H1 (cell line): ENCODE results near the gene TSHZ2. TPM values are rescaled to one million over a fixed set of nuclear protein-coding genes. Genes with fewer than 3 reads are reported as not detected.

Source experiments
- ATF2 ChIP-seq: IDR thresholded peaks from 2 replicates; pipeline ENCODE4 v1.6.1; 2012; ENCODE audit warnings: low read length, inconsistent platforms
- BACH1 ChIP-seq: IDR thresholded peaks from 2 replicates; pipeline ENCODE4 v1.6.1; 2012; ENCODE audit warnings: low read length, improper control_type of control experiment
- BRCA1 ChIP-seq: IDR thresholded peaks from 2 replicates; pipeline ENCODE4 v1.6.1; 2012; ENCODE audit warnings: low read depth, low read length, improper control_type of control experiment
- E2F6 ChIP-seq: IDR thresholded peaks from 2 replicates; pipeline ENCODE4 v1.6.1; 2012; ENCODE audit warnings: inconsistent platforms
- MAFK ChIP-seq: IDR thresholded peaks from 2 replicates; pipeline ENCODE4 v1.6.1; 2012; ENCODE audit warnings: low read depth, mild to moderate bottlenecking, improper control_type of control experiment, low read length
- polyA plus RNA-seq, 7 experiments: library from polyadenylated mRNA; depleted of rRNA in 3 of 7; stranded (reverse) in 5 of 7; unstranded in 2 of 7; fragments of >200 nt in 5 of 7; fragments of 200-250 nt in 2 of 7; gene quantifications; 1 replicate in 5 of 7; 2 replicates in 1 of 7; 4 replicates in 1 of 7; pipeline versions ENCODE4 v1.2.1 to v1.2.3, GENCODE V29; 2011 to 2013; ENCODE audit warnings: missing spikeins in 2 of 7, mixed read lengths in 2 of 7
- total RNA-seq: library from RNA; stranded (reverse); fragmentation: NEBNext Ultra II Directional; extraction: Animal tissue kit (Norgen Biotek cat#: 25700); gene quantifications from 2 replicates; pipeline ENCODE4 v1.2.1, GENCODE V29; 2021

The TSHZ2 gene
- total and polyA plus RNA-seq, 2 of the 8 experiments (the other 6 are each of a cell fraction or from before 2014, with no cell fraction given): 0.14 to 0.30 TPM

- TF ChIP-seq E2F6 (no peak), BACH1 (no peak), MAFK (no peak), BRCA1 (no peak), ATF2 (no peak)
These were observed 552.6 kb downstream of the TSHZ2 start (continued) for GRCh38 chr20:53524589-53525312.
